MCF 10A (cell line): ENCODE measurements around the gene DNTT. TPM values are rescaled to one million over a fixed set of nuclear protein-coding genes. Genes with fewer than 3 reads are reported as not detected.
A peak's percentile ranks its signal among the peaks of the same experiment; 100 is the strongest.

Experiments
- BruUV-seq: library from RNA; stranded (reverse); fragments of 400-500 nt; replicated peaks from 2 replicates; lab custom pipeline; 2021; lab: Mats Ljungman, UMichigan
- CTCF ChIA-PET: fragments of 300-600 bp; sonication (Branson Sonifier 250); formaldehyde crosslinking; extraction: SDS; loops from one replicate; lab custom pipeline; 2021; ENCODE audit warnings: antibody characterized with exemption, inconsistent platforms; lab: Yijun Ruan, JAX
- POLR2A ChIA-PET: fragments of 300-600, 350-650 bp; sonication (Branson Sonifier 250); formaldehyde crosslinking; extraction: SDS; loops from one replicate; lab custom pipeline; 2020; ENCODE audit warnings: antibody characterized with exemption, inconsistent platforms; lab: Yijun Ruan, JAX
- DNase-seq: peaks from one replicate; pipeline ENCODE4 v3.0.0-alpha.2; 2018; ENCODE audit not compliant: unreplicated experiment
- H3K27ac Mint-ChIP-seq: one replicate; pipeline ENCODE4 v1.8.0; 2022; ENCODE audit warnings: mild to moderate bottlenecking, low read depth, mixed read lengths; ENCODE audit not compliant: unreplicated experiment
- H3K27me3 Mint-ChIP-seq: one replicate; pipeline ENCODE4 v1.8.0; 2022; ENCODE audit warnings: mixed read lengths; ENCODE audit not compliant: insufficient read depth, unreplicated experiment
- H3K36me3 Mint-ChIP-seq: one replicate; pipeline ENCODE4 v1.8.0; 2022; ENCODE audit warnings: mild to moderate bottlenecking, moderate library complexity, mixed read lengths; ENCODE audit not compliant: insufficient read depth, unreplicated experiment
- H3K4me1 Mint-ChIP-seq: one replicate; pipeline ENCODE4 v1.8.0; 2022; ENCODE audit warnings: mixed read lengths; ENCODE audit not compliant: insufficient read depth, unreplicated experiment
- H3K4me3 Mint-ChIP-seq: one replicate; pipeline ENCODE4 v1.8.0; 2022; ENCODE audit warnings: mild to moderate bottlenecking, moderate library complexity, mixed read lengths; ENCODE audit not compliant: unreplicated experiment
- H3K9me3 Mint-ChIP-seq: one replicate; pipeline ENCODE4 v1.8.0; 2022; ENCODE audit warnings: mixed read lengths; ENCODE audit not compliant: unreplicated experiment
- CTCF ChIP-seq: fragments of 200-600 bp; IDR thresholded peaks from one replicate; pipeline ENCODE4 v1.8.0; 2022; ENCODE audit warnings: antibody characterized with exemption, mild to moderate bottlenecking; ENCODE audit not compliant: unreplicated experiment
- intact Hi-C: fragments of 100-400 bp; cut with micrococcal nuclease; formaldehyde crosslinking; loops from 2 replicates; pipeline ENCODE4 v1.14.1; 2022
- total RNA-seq: library from RNA; stranded (reverse); gene quantifications from 2 replicates; pipeline ENCODE4 v1.2.3, GENCODE V29; 2022

Gene DNTT
- total RNA-seq, 1 experiment from 2014 or later = not detected

GRCh38 chr10:96280859-96281258 is 23.4 kb upstream of the DNTT start:
- peak; percentile 73 for DNase-seq
- intact Hi-C loops = no loop called here
- Mint-ChIP-seq H3K4me3 (no peak overlapping the region), H3K36me3 (no peaks in the 10 kb centered on the region), H3K9me3 (no peaks in the 10 kb centered on the region), H3K4me1 (peaks cover 28% of the 10 kb centered on the region), H3K27ac (no peak overlapping the region), H3K27me3 (no peaks in the 10 kb centered on the region)
- ChIA-PET POLR2A (interaction anchor here (0.8 to 1.7 kb wide), 3 partner anchors 10 to 237 kb away, joined by 3 to 10 read pairs (median 6); partner anchors contain the start of genes BLNK and CCNJ), CTCF (interaction anchor here (1.1 to 1.3 kb wide), 2 partner anchors 19 to 52 kb away, joined by 3 to 9 read pairs; no protein-coding TSS in a partner anchor)
- BruUV-seq = no TSS peak
- no peak for TF ChIP-seq CTCF

GRCh38 chr10:96281444-96282029 is 22.7 kb upstream of the DNTT start:
- Mint-ChIP-seq H3K27ac (no peak overlapping the region), H3K27me3 (no peaks in the 10 kb centered on the region), H3K4me1 (peaks cover 21% of the 10 kb centered on the region), H3K36me3 (no peaks in the 10 kb centered on the region), H3K4me3 (no peak overlapping the region), H3K9me3 (no peaks in the 10 kb centered on the region)
- POLR2A ChIA-PET = interaction anchor here (0.6 to 1.7 kb wide), 5 partner anchors 10 to 1122 kb away, joined by 3 to 10 read pairs (median 3); partner anchors contain the start of genes BLNK and CCNJ
- BruUV-seq = no TSS peak
- CTCF ChIA-PET = interaction anchor here (0.5 to 1.3 kb wide), 4 partner anchors 19 to 235 kb away, joined by 3 to 9 read pairs (median 4); no protein-coding TSS in a partner anchor
- no peak for DNase-seq
- no peak for TF ChIP-seq CTCF
- intact Hi-C loops = no loop called here

GRCh38 chr10:96283351-96283750 is 20.9 kb upstream of the DNTT start:
- Mint-ChIP-seq H3K4me1 (peaks cover 22% of the 10 kb centered on the region), H3K4me3 (no peak overlapping the region)
- BruUV-seq = no TSS peak

More at GRCh38 chr10:96283351-96283750, 20.9 kb upstream of the DNTT start:
- ChIA-PET POLR2A (no interaction called here), CTCF (no interaction called here)
- no peak overlapping the region for H3K27ac Mint-ChIP-seq
- DNase-seq = no peak
- no peaks in the 10 kb centered on the region for H3K36me3 Mint-ChIP-seq
- no peak for TF ChIP-seq CTCF
- H3K9me3 Mint-ChIP-seq = no peaks in the 10 kb centered on the region
- intact Hi-C loops = no loop called here
- no peaks in the 10 kb centered on the region for H3K27me3 Mint-ChIP-seq
